HepG2 (cell line): ENCODE results near the gene NRP1. TPM values are rescaled to one million over a fixed set of nuclear protein-coding genes. Genes with fewer than 3 reads are reported as not detected.

Experiments used
- ATAC-seq: fragments of 200-7000 bp; cut with Tn5 transposase; 3 replicates; pipeline ENCODE4 v1.9.1; 2020; ENCODE audit warnings: mild to moderate bottlenecking, moderate library complexity
- BruUV-seq: library from RNA; stranded (reverse); fragments of 400-500 nt; replicated peaks from 2 replicates; lab custom pipeline; 2021; lab: Mats Ljungman, UMichigan
- CTCF ChIA-PET: fragments of 300-600 bp; formaldehyde crosslinking; extraction: SDS; loops from one replicate; lab custom pipeline; 2021; ENCODE audit warnings: low total read pairs, inconsistent platforms, low intra/inter-chr PET ratio; lab: Yijun Ruan, JAX
- POLR2A ChIA-PET: fragments of 350-600 bp; sonication (Branson Sonifier 250); formaldehyde crosslinking; loops from one replicate; lab custom pipeline; 2020; ENCODE audit warnings: antibody characterized with exemption, inconsistent platforms; lab: Yijun Ruan, JAX
- DNase-seq: peaks from one replicate; pipeline ENCODE4 v3.0.0-alpha.2; 2015; ENCODE audit warnings: low spot score
- FAIRE-seq: peaks from 3 replicates; lab custom pipeline; 2011; peaks lifted over from hg19 to GRCh38; lab: Jason Lieb, UNC
- H2AFZ ChIP-seq: one replicate; pipeline ENCODE4 v1.6.1; 2011; ENCODE audit warnings: low read length, inconsistent platforms
- H3K27ac ChIP-seq: fragments of 300-600 bp; 3 replicates; pipeline ENCODE4 v1.8.0; 2011; ENCODE audit warnings: mixed run types, mild to moderate bottlenecking, mixed read lengths, low read length, inconsistent platforms; ENCODE audit not compliant: insufficient read depth; ENCODE audit errors: extremely low read length
- H3K27me3 ChIP-seq, 2 experiments: fragments of 200-600 bp in 1 of 2; 2 replicates in 1 of 2; 3 replicates in 1 of 2; pipeline versions ENCODE4 v1.6.0 to v1.8.0; 2011; ENCODE audit warnings: low read length in 2 of 2, mild to moderate bottlenecking in 2 of 2, moderate library complexity in 2 of 2, inconsistent platforms in 1 of 2; ENCODE audit not compliant: insufficient read depth in 2 of 2, control insufficient read depth in 1 of 2
- H3K36me3 ChIP-seq, 2 experiments: fragments of 200-600 bp in 1 of 2; replicated peaks in 1 of 2; 2 replicates in 1 of 2; 3 replicates in 1 of 2; pipeline versions ENCODE4 v1.5.1 to v1.8.0; 2011; ENCODE audit warnings: low read length in 2 of 2, inconsistent platforms in 1 of 2; ENCODE audit not compliant: insufficient read depth in 2 of 2, control insufficient read depth in 1 of 2
- H3K4me1 ChIP-seq: 2 replicates; pipeline ENCODE4 v1.5.1; 2012; ENCODE audit warnings: low read length, inconsistent platforms; ENCODE audit not compliant: insufficient read depth
- H3K4me2 ChIP-seq: 2 replicates; pipeline ENCODE4 v1.6.0; 2011; ENCODE audit warnings: low read depth, low read length, inconsistent platforms
- H3K4me3 ChIP-seq, 3 experiments: fragments of 200-600 bp in 1 of 3; sonication (generic), shearing (Covaris generic) in 1 of 3; replicated peaks in 1 of 3; 2 replicates each; pipeline ENCODE4 v1.5.1; 2011 to 2016; ENCODE audit warnings: low read length in 3 of 3, inconsistent platforms in 2 of 3, low read depth in 2 of 3, mild to moderate bottlenecking in 2 of 3, control low read depth in 1 of 3, mixed read lengths in 1 of 3; ENCODE audit not compliant: insufficient read depth in 1 of 3
- H3K79me2 ChIP-seq: one replicate; pipeline ENCODE4 v1.6.1; 2011; ENCODE audit warnings: low read length, inconsistent platforms; ENCODE audit not compliant: insufficient read depth
- H3K9ac ChIP-seq: 2 replicates; pipeline ENCODE4 v1.6.0; 2011; ENCODE audit warnings: mild to moderate bottlenecking, low read depth, low read length, inconsistent platforms; ENCODE audit not compliant: insufficient read depth
- H3K9me3 ChIP-seq: 2 replicates; pipeline ENCODE4 v1.5.1; 2012; ENCODE audit warnings: mild to moderate bottlenecking, low read length
- H4K20me1 ChIP-seq: 2 replicates; pipeline ENCODE4 v1.6.0; 2011; ENCODE audit warnings: inconsistent platforms, mild to moderate bottlenecking, low read length, moderate library complexity; ENCODE audit not compliant: insufficient read depth
- KLF11 ChIP-seq: IDR thresholded peaks from 2 replicates; pipeline ENCODE4 v1.6.1; 2016; ENCODE audit warnings: missing compliant biosample characterization
- TEAD3 ChIP-seq: optimal IDR thresholded peaks from 2 replicates; pipeline ENCODE3; 2016; ENCODE audit warnings: borderline replicate concordance
- TFAP4 ChIP-seq: sonication (generic); IDR thresholded peaks from 2 replicates; pipeline ENCODE4 v1.6.1; 2016; ENCODE audit warnings: low read depth, borderline replicate concordance
- ZBTB40 ChIP-seq, 2 experiments: fragments of 450-650 bp in 1 of 2; sonication (generic) in 1 of 2; formaldehyde crosslinking in 1 of 2; IDR thresholded peaks; 2 replicates each; pipeline versions ENCODE4 v1.6.1 to v1.8.0; 2016 to 2022; ENCODE audit warnings: antibody characterized with exemption in 1 of 2, mild to moderate bottlenecking in 1 of 2, missing genetic modification reagents in 1 of 2
- ZNF597 ChIP-seq: sonication (generic); formaldehyde crosslinking; IDR thresholded peaks from 2 replicates; pipeline ENCODE4 v1.5.0; 2020; ENCODE audit warnings: missing genetic modification reagents
- WGBS: methylation state at CpG from one replicate; pipeline ENCODE4 v1.1.6; 2017; ENCODE audit warnings: low lambda C conversion rate; 5-methylcytosine and 5-hydroxymethylcytosine counted together
- in situ Hi-C: cut with HindIII; loops from 2 replicates; pipeline ENCODE4 v1.10.0; 2017; ENCODE audit warnings: low pct_unique_long_range_greater_than_20kb; ENCODE audit not compliant: extremely low pct_ligation_motif_present
- intact Hi-C: fragments of 100-400 bp; cut with micrococcal nuclease; formaldehyde crosslinking; loops from one replicate; pipeline ENCODE4 v1.10.0; 2022; ENCODE audit not compliant: unreplicated experiment
- polyA plus RNA-seq, 8 experiments: library from polyadenylated mRNA; depleted of rRNA in 3 of 8; stranded (reverse) in 7 of 8; unstranded in 1 of 8; fragments of >200 nt; fragmentation: Illumina TruSeq in 4 of 8; extraction: Trizol in 4 of 8; gene quantifications; 2 replicates each; pipeline versions ENCODE4 v1.2.1 to v1.2.3, GENCODE V29; 2011 to 2016; ENCODE audit warnings: low read depth in 4 of 8, missing spikeins in 1 of 8, mixed read lengths in 1 of 8; ENCODE audit not compliant: insufficient read depth in 1 of 8
- total RNA-seq, 5 experiments: library from RNA; depleted of rRNA; stranded (reverse); fragments of >200 nt; fragmentation: Illumina TruSeq; extraction: Trizol; gene quantifications; 2 replicates each; pipeline ENCODE4 v1.2.3, GENCODE V29; 2016; ENCODE audit warnings: low read depth in 1 of 5
- TF ChIP-seq, protein P1 (sequence below): sonication (generic); formaldehyde crosslinking; IDR thresholded peaks from 2 replicates; pipeline ENCODE4 v1.5.1; 2020; ENCODE audit warnings: missing genetic modification reagents, mild to moderate bottlenecking, borderline replicate concordance

Gene NRP1
- total and polyA plus RNA-seq, 2 of the 13 experiments (the other 11 are each of a cell fraction or from before 2014, with no cell fraction given) = 5.3 to 5.8 TPM

DNA sequence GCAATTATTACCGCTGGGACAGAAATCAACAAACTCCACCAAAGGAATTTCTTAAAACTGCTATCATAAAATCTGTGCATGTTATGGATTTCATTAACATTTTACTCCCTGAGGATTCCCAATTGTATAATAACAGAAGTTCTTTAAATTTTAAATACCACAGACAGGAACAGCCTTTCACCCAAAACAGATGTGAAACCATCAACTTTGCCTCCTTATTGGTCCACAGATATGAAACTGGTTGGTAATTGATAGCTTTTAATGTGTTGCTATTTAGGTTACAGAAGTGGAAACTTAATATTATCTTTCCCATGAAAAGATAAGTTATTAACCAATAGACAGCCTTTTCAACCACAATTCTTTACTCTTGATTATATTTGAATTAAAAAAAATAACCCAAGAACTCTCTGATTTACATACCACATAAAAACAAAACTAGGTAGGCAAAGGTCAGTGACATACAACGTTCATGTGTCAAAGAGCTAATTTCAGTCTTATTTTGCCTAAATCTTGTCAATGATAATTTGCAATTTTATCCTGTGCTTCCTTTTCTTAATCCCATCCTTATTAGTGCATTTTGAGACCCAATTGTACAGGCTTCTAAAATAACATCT, 90.0 kb downstream of the NRP1 start:
- ChIA-PET CTCF (no interaction called here), POLR2A (no interaction called here)
- intact Hi-C loops (no loop called here), in situ Hi-C loops (no loop called here)
- Histone ChIP-seq H2AFZ (no peak overlapping the region), H3K4me2 (no peak overlapping the region), H3K4me1 (no peaks in the 10 kb centered on the region), H3K9ac (no peak overlapping the region), H3K27ac (no peak overlapping the region), H3K9me3 (no peaks in the 10 kb centered on the region), H3K27me3 (no peaks in the 10 kb centered on the region), H3K4me3 (no peak overlapping the region), H3K36me3 (no peaks in the 10 kb centered on the region; a peak in 1 of 5 replicates), H4K20me1 (no peaks in the 10 kb centered on the region), H3K79me2 (no peaks in the 10 kb centered on the region)
- no peak for ATAC-seq
- BruUV-seq = no TSS peak
- FAIRE-seq = no peak
- no peak for DNase-seq
- 87% methylated on average over 2 of the region's 2 CpGs for WGBS
- TF ChIP-seq TEAD3 = no peak
- TF ChIP-seq, protein P1, sequence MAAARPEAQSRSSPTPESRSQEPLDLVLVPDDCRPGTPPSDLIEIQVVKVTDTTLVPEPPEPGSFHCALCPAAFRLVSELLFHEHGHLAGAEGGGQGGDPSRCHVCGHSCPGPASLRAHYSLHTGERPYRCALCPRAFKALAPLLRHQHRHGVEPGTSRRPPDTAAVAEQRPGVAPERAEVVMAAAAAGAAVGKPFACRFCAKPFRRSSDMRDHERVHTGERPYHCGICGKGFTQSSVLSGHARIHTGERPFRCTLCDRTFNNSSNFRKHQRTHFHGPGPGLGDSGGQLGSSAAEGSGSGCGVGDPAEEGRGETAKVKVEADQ = no peak
- no peak for TF ChIP-seq ZBTB40 (IDR thresholded peaks at IDR 0.05)
- no peak for TF ChIP-seq ZBTB40 (CRISPR knock-in tag; IDR thresholded peaks at IDR 0.05)
- no peak for TF ChIP-seq TFAP4
- TF ChIP-seq KLF11 = no peak
- TF ChIP-seq ZNF597 (CRISPR knock-in tag) = no peak
